Measurements from ENCODE around the gene ZFYVE28. TPM values are rescaled to one million over a fixed set of nuclear protein-coding genes. Genes with fewer than 3 reads are reported as not detected.

ZFYVE28 gene
- total and polyA plus RNA-seq, 2 donors (not counting 1 experiment from before 2014, with no cell fraction given) = 5.8 to 12.1 TPM

DNA sequence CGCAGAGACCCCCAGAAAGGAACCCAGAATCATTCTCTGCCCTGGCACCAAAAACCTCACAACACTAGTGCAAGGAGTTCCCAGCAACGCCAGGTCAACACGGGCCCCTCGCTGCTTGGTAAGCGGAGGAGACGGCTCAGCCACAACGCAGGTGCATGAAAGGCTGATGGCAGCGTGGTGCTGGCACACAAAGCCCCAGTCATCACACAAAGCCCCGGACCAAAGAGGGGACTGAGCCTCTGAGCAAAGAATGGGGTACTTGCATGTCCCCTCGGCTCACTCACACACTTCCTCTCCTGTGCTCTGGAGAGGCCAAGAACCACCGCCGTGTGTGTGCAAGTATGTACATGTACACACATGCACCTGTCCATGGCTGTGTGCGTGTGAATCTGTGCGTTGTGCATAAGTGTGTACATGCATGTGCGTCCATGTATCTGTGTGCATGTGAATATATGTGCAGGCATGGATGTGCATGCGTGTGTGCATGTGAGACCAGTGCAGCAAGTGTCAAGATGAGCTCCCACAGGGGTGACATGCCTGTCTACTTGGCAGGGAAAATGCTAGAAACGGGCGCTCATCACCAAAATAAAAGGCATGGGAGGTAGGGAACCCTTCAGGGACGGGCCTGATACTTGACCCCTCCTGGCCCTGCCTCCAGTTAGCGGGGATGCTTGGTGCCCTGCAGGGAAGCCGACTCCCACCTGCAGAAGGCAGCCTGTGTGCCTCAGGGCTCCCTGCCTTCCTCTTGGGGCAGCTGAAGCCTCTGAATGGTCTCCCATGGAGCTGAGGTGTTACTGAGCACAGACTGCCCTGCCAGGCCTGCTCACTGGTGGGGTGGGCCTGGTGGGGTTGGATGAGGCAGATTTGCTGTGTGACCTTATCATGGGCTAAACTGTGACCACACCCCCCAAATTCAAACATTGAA lies 60.4 kb downstream of the ZFYVE28 start:
- ChIA-PET CTCF (no interaction called here), POLR2A (no interaction called here)

More for the DNA sequence above, 60.4 kb downstream of the ZFYVE28 start:
- ATAC-seq (ENCODE audit: low read depth) (no peak), DNase-seq (no peak)
- Mint-ChIP-seq H3K27me3 (no peaks in the 10 kb centered on the region), H3K9me3 (ENCODE audit: insufficient read depth) (no peaks in the 10 kb centered on the region), H3K4me3 (no peak overlapping the region), H3K27ac (no peak overlapping the region), H3K4me1 (peaks cover 13% of the 10 kb centered on the region)
- H4K20me1 ChIP-seq (ENCODE audit: control insufficient read depth, insufficient read depth, low read length, poor library complexity, severe bottlenecking) = no peaks in the 10 kb centered on the region
- H3K4me3 ChIP-seq (ENCODE audit: control extremely low read depth in 1 of 5, extremely low read depth in 1 of 5, insufficient read depth in 1 of 5, low read depth in 2 of 5, low read length in 4 of 5) = no peak overlapping the region
- 92% methylated on average over 18 of the region's 21 CpGs for WGBS (ENCODE audit: insufficient coverage)
- no peaks in the 10 kb centered on the region for H3K36me3 ChIP-seq (replicated peaks in 1 of 2; ENCODE audit: control extremely low read depth in 1 of 2, control insufficient read depth in 1 of 2, extremely low read depth in 1 of 2, insufficient read depth in 2 of 2, low read length in 1 of 2)
- peaks cover 10% of the 10 kb centered on the region for H3K79me2 ChIP-seq (ENCODE audit: control insufficient read depth, insufficient read depth, low read length)
- H3K9me3 ChIP-seq (ENCODE audit: control extremely low read depth in 1 of 3, control insufficient read depth in 2 of 3, insufficient read depth in 1 of 3, low read length in 2 of 3) = no peaks in the 10 kb centered on the region
- no peak overlapping the region for H3K27ac ChIP-seq (ENCODE audit: low read length in 2 of 2)
- TF ChIP-seq, protein P1, sequence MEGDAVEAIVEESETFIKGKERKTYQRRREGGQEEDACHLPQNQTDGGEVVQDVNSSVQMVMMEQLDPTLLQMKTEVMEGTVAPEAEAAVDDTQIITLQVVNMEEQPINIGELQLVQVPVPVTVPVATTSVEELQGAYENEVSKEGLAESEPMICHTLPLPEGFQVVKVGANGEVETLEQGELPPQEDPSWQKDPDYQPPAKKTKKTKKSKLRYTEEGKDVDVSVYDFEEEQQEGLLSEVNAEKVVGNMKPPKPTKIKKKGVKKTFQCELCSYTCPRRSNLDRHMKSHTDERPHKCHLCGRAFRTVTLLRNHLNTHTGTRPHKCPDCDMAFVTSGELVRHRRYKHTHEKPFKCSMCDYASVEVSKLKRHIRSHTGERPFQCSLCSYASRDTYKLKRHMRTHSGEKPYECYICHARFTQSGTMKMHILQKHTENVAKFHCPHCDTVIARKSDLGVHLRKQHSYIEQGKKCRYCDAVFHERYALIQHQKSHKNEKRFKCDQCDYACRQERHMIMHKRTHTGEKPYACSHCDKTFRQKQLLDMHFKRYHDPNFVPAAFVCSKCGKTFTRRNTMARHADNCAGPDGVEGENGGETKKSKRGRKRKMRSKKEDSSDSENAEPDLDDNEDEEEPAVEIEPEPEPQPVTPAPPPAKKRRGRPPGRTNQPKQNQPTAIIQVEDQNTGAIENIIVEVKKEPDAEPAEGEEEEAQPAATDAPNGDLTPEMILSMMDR (IDR thresholded peaks at IDR 0.05) = no peak
- TF ChIP-seq EZH2 (IDR thresholded peaks at IDR 0.05; ENCODE audit: borderline replicate concordance, insufficient read depth, low read depth, low read length, poor library complexity, severe bottlenecking) = no peak
- no peaks in the 10 kb centered on the region for H3K27me3 ChIP-seq (replicated peaks in 1 of 4; ENCODE audit: control extremely low read depth in 1 of 4, control insufficient read depth in 3 of 4, insufficient read depth in 4 of 4, low read length in 3 of 4)
- no peak overlapping the region for H3K4me2 ChIP-seq (replicated peaks; ENCODE audit: low read depth, low read length, poor library complexity, severe bottlenecking)
- intact Hi-C loops (cut with micrococcal nuclease) = no loop called here
- H3K4me1 ChIP-seq (ENCODE audit: control insufficient read depth in 2 of 2, insufficient read depth in 2 of 2, low read length in 2 of 2) = peaks cover 11 to 13% of the 10 kb centered on the region in 2 donors
- no peak overlapping the region for H3K9ac ChIP-seq (ENCODE audit: low read length)
- no peak overlapping the region for H2AFZ ChIP-seq (ENCODE audit: insufficient read depth, low read depth, low read length, poor library complexity, severe bottlenecking)

Measured in B cell (primary cell).